ENCODE data around the gene GBGT1. TPM values are rescaled to one million over a fixed set of nuclear protein-coding genes. Genes with fewer than 3 reads are reported as not detected.

The GBGT1 gene
- polyA plus RNA-seq, 3 donors, result 1.3 to 1.6 (median 1.6) TPM

GRCh38 chr9:133104718-133105460 is 58.8 kb downstream of the GBGT1 start:
- DNase-seq (ENCODE audit: low read depth in 3 of 3, low spot score in 2 of 3), result no peak

DNA sequence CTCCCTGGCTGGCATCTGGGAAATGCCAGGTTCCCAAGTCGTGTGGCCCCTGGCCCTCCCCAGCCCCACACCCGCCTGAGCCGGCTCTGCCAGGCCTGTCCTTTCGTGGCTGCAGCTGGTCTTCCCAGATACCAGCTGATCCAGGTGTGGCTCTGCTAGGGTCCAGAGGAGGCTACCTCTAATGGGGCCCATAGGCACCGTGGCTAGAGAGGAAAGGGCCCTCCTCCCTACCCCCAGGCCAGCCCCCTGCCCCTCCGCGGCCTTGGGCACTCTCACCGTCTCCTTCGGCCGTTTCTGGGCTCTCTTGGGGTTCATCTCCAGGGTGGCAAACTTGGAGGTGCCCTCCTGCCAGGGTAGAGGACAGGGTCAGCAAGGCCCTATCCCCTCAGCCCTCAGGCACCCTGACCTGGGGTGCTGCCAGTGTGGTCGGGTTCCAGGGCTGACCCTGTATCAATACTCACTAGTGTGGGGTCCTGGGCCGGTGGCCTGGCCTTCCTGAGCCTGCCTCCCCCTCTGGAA is 59.7 kb downstream of the GBGT1 start:
- DNase-seq (ENCODE audit: low read depth in 3 of 3, low spot score in 2 of 3), result no peak

GRCh38 chr9:133103183-133103986 is 60.3 kb downstream of the GBGT1 start:
- DNase-seq (ENCODE audit: low read depth in 3 of 3, low spot score in 2 of 3), result no peak

Other genes starting within 250 kb of the GBGT1 start
- 10 to 100 TPM; 36.5 to 40.5 (median 38.5) TPM for gene TSC1, start 219.3 kb downstream of the GBGT1 start, polyA plus RNA-seq (ENCODE audit: insufficient read length in 3 of 3)
- 1 to 10 TPM in 1 of 3 donors, under 1 TPM in 2; 0.72 to 1.3 (median 0.92) TPM for gene GFI1B, start 185.2 kb downstream of the GBGT1 start, polyA plus RNA-seq (ENCODE audit: insufficient read length in 3 of 3)
- 10 to 100 TPM; 62.3 to 64.2 (median 64.1) TPM for gene GTF3C5, start 132.9 kb downstream of the GBGT1 start, polyA plus RNA-seq (ENCODE audit: insufficient read length in 3 of 3)
- 1 to 10 TPM; 2.8 to 3.8 (median 3.2) TPM for gene CEL, start 101.9 kb downstream of the GBGT1 start, polyA plus RNA-seq (ENCODE audit: insufficient read length in 3 of 3)
- gene RALGDS, start 42.7 kb downstream of the GBGT1 start, polyA plus RNA-seq (ENCODE audit: insufficient read length in 3 of 3), result 10 to 100 TPM; 32.3 to 32.7 (median 32.5) TPM
- gene OBP2B, start 45.3 kb upstream of the GBGT1 start, polyA plus RNA-seq (ENCODE audit: insufficient read length in 3 of 3), result under 1 TPM in 1 of 3 donors, not detected in 2; 0.64 TPM
- gene ABO, start 111.3 kb upstream of the GBGT1 start, polyA plus RNA-seq (ENCODE audit: insufficient read length in 3 of 3), result 10 to 100 TPM in 2 of 3 donors, 1 to 10 TPM in 1; 6.8 to 19.5 (median 18.7) TPM
- 10 to 100 TPM; 23.4 to 27.3 (median 27.2) TPM for gene SURF6, start 172.3 kb upstream of the GBGT1 start, polyA plus RNA-seq (ENCODE audit: insufficient read length in 3 of 3)
- 10 to 100 TPM; 23.3 to 25.0 (median 24.5) TPM for gene MED22, start 184.2 kb upstream of the GBGT1 start, polyA plus RNA-seq (ENCODE audit: insufficient read length in 3 of 3)
- gene RPL7A, start 184.3 kb upstream of the GBGT1 start, polyA plus RNA-seq (ENCODE audit: insufficient read length in 3 of 3), result 1,000 to 10,000 TPM; 2,744 to 2,837 (median 2,799) TPM
- gene SURF1, start 192.6 kb upstream of the GBGT1 start, polyA plus RNA-seq (ENCODE audit: insufficient read length in 3 of 3), result 10 to 100 TPM; 36.6 to 47.0 (median 42.2) TPM
- gene SURF2, start 192.6 kb upstream of the GBGT1 start, polyA plus RNA-seq (ENCODE audit: insufficient read length in 3 of 3), result 10 to 100 TPM; 20.6 to 25.1 (median 23.0) TPM
- 100 to 1,000 TPM; 160 to 175 (median 164) TPM for gene SURF4, start 212.1 kb upstream of the GBGT1 start, polyA plus RNA-seq (ENCODE audit: insufficient read length in 3 of 3)
- gene STKLD1, start 212.5 kb upstream of the GBGT1 start, polyA plus RNA-seq (ENCODE audit: insufficient read length in 3 of 3), result 1 to 10 TPM; 2.2 to 3.6 (median 3.4) TPM